Esophagus muscularis mucosa (tissue), 4 donors: ENCODE data around the gene LCP2.

ENCODE experiments used
- EP300 ChIP-seq: sonication (generic); formaldehyde crosslinking; IDR thresholded peaks from one replicate; pipeline ENCODE4 v1.6.1; 2017; ENCODE audit warnings: antibody characterized with exemption
- POLR2A ChIP-seq: fragments of 450-650 bp; IDR thresholded peaks from one replicate; pipeline ENCODE4 v1.6.1; 2017; ENCODE audit warnings: antibody characterized with exemption, moderate library complexity, mild to moderate bottlenecking, low read depth
- POLR2AphosphoS5 ChIP-seq, 2 donors: sonication (generic); formaldehyde crosslinking; IDR thresholded peaks; one replicate each; pipeline ENCODE4 v1.6.1; 2017; ENCODE audit warnings: antibody characterized with exemption in 2 of 2
- TF ChIP-seq, protein P1 (sequence below), 3 experiments: fragments of 200-600 bp in 2 of 3; fragments of 450-650 bp in 1 of 3; sonication (generic) in 2 of 3; IDR thresholded peaks; one replicate each; pipeline ENCODE4 v1.5.1; 2017 to 2019; ENCODE audit warnings: antibody characterized with exemption in 3 of 3, mild to moderate bottlenecking in 2 of 3, moderate library complexity in 1 of 3

- TF ChIP-seq, protein P1, sequence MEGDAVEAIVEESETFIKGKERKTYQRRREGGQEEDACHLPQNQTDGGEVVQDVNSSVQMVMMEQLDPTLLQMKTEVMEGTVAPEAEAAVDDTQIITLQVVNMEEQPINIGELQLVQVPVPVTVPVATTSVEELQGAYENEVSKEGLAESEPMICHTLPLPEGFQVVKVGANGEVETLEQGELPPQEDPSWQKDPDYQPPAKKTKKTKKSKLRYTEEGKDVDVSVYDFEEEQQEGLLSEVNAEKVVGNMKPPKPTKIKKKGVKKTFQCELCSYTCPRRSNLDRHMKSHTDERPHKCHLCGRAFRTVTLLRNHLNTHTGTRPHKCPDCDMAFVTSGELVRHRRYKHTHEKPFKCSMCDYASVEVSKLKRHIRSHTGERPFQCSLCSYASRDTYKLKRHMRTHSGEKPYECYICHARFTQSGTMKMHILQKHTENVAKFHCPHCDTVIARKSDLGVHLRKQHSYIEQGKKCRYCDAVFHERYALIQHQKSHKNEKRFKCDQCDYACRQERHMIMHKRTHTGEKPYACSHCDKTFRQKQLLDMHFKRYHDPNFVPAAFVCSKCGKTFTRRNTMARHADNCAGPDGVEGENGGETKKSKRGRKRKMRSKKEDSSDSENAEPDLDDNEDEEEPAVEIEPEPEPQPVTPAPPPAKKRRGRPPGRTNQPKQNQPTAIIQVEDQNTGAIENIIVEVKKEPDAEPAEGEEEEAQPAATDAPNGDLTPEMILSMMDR (IDR thresholded peaks at IDR 0.05): no peak
- TF ChIP-seq POLR2A (no peak), POLR2AphosphoS5 (IDR thresholded peaks at IDR 0.05) (no peak), EP300 (no peak)
Observed at GRCh38 chr5:170263906-170264305, 33.7 kb downstream of the LCP2 start.
